OCI-LY1 (cell line): ENCODE measurements around the gene MED13L.

Experiments
- H2AFZ ChIP-seq: fragments of 200-600 bp; sonication (generic), shearing (Covaris generic); 2 replicates; pipeline ENCODE4 v1.6.0; 2014; ENCODE audit warnings: antibody characterized with exemption, mild to moderate bottlenecking, low read length
- H3F3A ChIP-seq: fragments of 200-600 bp; sonication (generic), shearing (Covaris generic); 2 replicates; pipeline ENCODE4 v1.6.0; 2014; ENCODE audit warnings: mild to moderate bottlenecking, antibody characterized with exemption, low read length, moderate library complexity; ENCODE audit not compliant: insufficient read depth
- H3K27ac ChIP-seq: fragments of 200-600 bp; sonication (generic); 2 replicates; pipeline ENCODE4 v1.5.1; 2014; ENCODE audit warnings: low read length, mixed run types, mild to moderate bottlenecking, low read depth; ENCODE audit not compliant: poor library complexity, severe bottlenecking
- H3K27me3 ChIP-seq: fragments of 200-600 bp; sonication (generic); 2 replicates; pipeline ENCODE4 v1.6.0; 2014; ENCODE audit warnings: antibody characterized with exemption, mild to moderate bottlenecking, low read length, moderate library complexity; ENCODE audit not compliant: insufficient read depth
- H3K36me3 ChIP-seq: fragments of 200-600 bp; sonication (generic); 2 replicates; pipeline ENCODE4 v1.6.1; 2014; ENCODE audit warnings: mild to moderate bottlenecking, antibody characterized with exemption, low read length, moderate library complexity, mixed read lengths; ENCODE audit not compliant: insufficient read depth
- H3K4me1 ChIP-seq: fragments of 200-600 bp; sonication (generic); 2 replicates; pipeline ENCODE4 v1.5.1; 2014; ENCODE audit warnings: mild to moderate bottlenecking, low read length, moderate library complexity; ENCODE audit not compliant: insufficient read depth, severe bottlenecking
- H3K4me2 ChIP-seq: fragments of 200-600 bp; sonication (generic), shearing (Covaris generic); 2 replicates; pipeline ENCODE4 v1.6.1; 2014; ENCODE audit warnings: low read length
- H3K4me3 ChIP-seq: fragments of 200-600 bp; sonication (generic); 2 replicates; pipeline ENCODE4 v1.5.1; 2014; ENCODE audit warnings: low read length, low read depth, mild to moderate bottlenecking, mixed read lengths; ENCODE audit not compliant: poor library complexity, severe bottlenecking
- H3K79me2 ChIP-seq: fragments of 200-600 bp; shearing (Covaris generic); 2 replicates; pipeline ENCODE4 v1.6.1; 2016; ENCODE audit warnings: mixed run types, low read length, mixed read lengths; ENCODE audit not compliant: insufficient read depth
- H3K9ac ChIP-seq: fragments of 200-600 bp; sonication (generic), shearing (Covaris generic); 2 replicates; pipeline ENCODE4 v1.6.1; 2014; ENCODE audit warnings: mild to moderate bottlenecking, low read length, mixed read lengths
- H3K9me2 ChIP-seq: fragments of 200-600 bp; sonication (generic), shearing (Covaris generic); 2 replicates; pipeline ENCODE4 v1.6.1; 2014; ENCODE audit warnings: low read depth, mild to moderate bottlenecking, low read length, mixed read lengths
- H3K9me3 ChIP-seq: fragments of 200-600 bp; shearing (Covaris generic); 2 replicates; pipeline ENCODE4 v1.6.1; 2014; ENCODE audit warnings: low read length, mixed read lengths
- H4K20me1 ChIP-seq: fragments of 200-600 bp; sonication (generic), shearing (Covaris generic); 2 replicates; pipeline ENCODE4 v1.6.0; 2016; ENCODE audit warnings: mild to moderate bottlenecking, low read length; ENCODE audit not compliant: insufficient read depth
- CTCF ChIP-seq: fragments of 200-600 bp; sonication (generic), shearing (Covaris generic); IDR thresholded peaks from 2 replicates; pipeline ENCODE4 v1.5.1; 2017; ENCODE audit warnings: mild to moderate bottlenecking, antibody characterized with exemption, low read length, moderate library complexity, mixed read lengths
- EZH2 ChIP-seq: fragments of 200-600 bp; sonication (generic), shearing (Covaris generic); IDR thresholded peaks from 2 replicates; pipeline ENCODE4 v1.8.0; 2017; ENCODE audit warnings: borderline replicate concordance, mixed run types, mild to moderate bottlenecking, antibody characterized with exemption, low read length, moderate library complexity, mixed read lengths

MED13L gene

GRCh38 chr12:115910057-115910456 lies 367.4 kb downstream of the MED13L start:
- no peaks in the 10 kb centered on the region for H3F3A ChIP-seq
- TF ChIP-seq CTCF: no peak
- no peak for TF ChIP-seq EZH2
- no peaks in the 10 kb centered on the region for H3K9me2 ChIP-seq
- no peaks in the 10 kb centered on the region for H3K4me1 ChIP-seq
- no peak overlapping the region for H3K9ac ChIP-seq
- H3K9me3 ChIP-seq: no peaks in the 10 kb centered on the region
- H2AFZ ChIP-seq: no peak overlapping the region
- H3K27me3 ChIP-seq: 0 out of 2 replicates have a peak, but pooled peaks cover 3% of the 10 kb centered on the region
- no peak overlapping the region for H3K4me2 ChIP-seq
- H3K27ac ChIP-seq: no peak overlapping the region
- no peaks in the 10 kb centered on the region for H3K36me3 ChIP-seq
- no peaks in the 10 kb centered on the region for H3K79me2 ChIP-seq
- no peak overlapping the region for H3K4me3 ChIP-seq
- no peaks in the 10 kb centered on the region for H4K20me1 ChIP-seq
